GM21447 (cell line): ENCODE measurements around the gene IFNL2.

ENCODE experiments used
- ATAC-seq: cut with Tn5 transposase; IDR thresholded peaks from one replicate; pipeline ENCODE4 v1.9.1; 2021; ENCODE audit not compliant: unreplicated experiment

Gene IFNL2

GRCh38 chr19:39316627-39317321 is 48.6 kb downstream of the IFNL2 start:
- no peak for ATAC-seq

GRCh38 chr19:39317476-39317875 is 49.3 kb downstream of the IFNL2 start:
- ATAC-seq = no peak

- no peak for ATAC-seq
These were observed 49.9 kb downstream of the IFNL2 start for GRCh38 chr19:39318071-39318470.

GRCh38 chr19:39318690-39319089 is 50.5 kb downstream of the IFNL2 start:
- ATAC-seq = no peak

GRCh38 chr19:39319098-39319891 is 51.1 kb downstream of the IFNL2 start:
- no peak for ATAC-seq
